Islet precursor cell (in vitro differentiated cells): ENCODE data around the gene PIR.

Experiments
- DNase-seq: peaks from one replicate; pipeline ENCODE4 v3.0.0-alpha.2; 2018

Gene PIR

DNA sequence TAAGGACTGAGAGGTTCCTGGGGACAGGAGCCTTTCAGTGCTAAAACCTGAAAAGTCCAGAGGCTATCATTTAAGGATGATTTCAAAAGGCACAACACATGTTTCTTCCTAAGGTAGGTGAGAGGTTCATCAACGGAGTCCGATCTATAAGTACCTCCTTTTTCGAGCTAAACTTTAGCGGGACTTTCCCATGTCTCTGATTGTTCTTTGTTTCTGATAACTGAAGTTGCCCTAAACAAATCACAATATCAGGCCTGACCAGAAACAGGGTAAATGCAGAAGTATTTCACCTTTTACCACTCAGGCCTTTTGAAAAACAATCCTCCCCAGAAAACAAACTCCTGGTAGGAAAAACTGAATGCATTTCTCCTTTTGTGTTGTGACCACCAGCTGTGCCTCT, 17.6 kb downstream of the PIR start:
- no peak for DNase-seq

GRCh38 chrX:15475021-15475420, 18.1 kb downstream of the PIR start:
- no peak for DNase-seq

GRCh38 chrX:15474028-15474427, 19.1 kb downstream of the PIR start:
- no peak for DNase-seq

GRCh38 chrX:15472531-15472930, 20.6 kb downstream of the PIR start:
- no peak for DNase-seq

DNA sequence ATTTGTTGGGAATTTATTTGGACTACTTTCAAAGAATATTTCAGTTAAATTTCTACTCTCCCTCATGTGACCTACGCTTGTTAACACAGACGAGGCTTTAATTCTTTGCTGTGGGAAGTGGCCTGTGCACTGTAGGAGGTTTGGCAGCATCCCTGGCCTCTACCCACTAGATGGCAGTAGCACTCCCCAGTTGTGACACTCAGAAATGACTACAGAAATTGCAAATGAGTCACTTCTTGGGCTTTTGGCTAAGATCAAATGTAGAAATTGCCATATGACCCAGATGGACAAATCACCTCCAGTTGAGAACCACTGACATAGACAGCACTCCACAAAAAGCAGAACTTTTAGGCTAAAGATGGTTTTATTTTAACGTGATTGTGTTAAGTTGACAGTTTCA, 22.1 kb downstream of the PIR start:
- peak; percentile 81 for DNase-seq

- no peak for DNase-seq
These were observed 23.5 kb downstream of the PIR start for GRCh38 chrX:15469613-15470012.

- no peak for DNase-seq
These were observed 25.1 kb downstream of the PIR start for GRCh38 chrX:15468036-15468435.

DNA sequence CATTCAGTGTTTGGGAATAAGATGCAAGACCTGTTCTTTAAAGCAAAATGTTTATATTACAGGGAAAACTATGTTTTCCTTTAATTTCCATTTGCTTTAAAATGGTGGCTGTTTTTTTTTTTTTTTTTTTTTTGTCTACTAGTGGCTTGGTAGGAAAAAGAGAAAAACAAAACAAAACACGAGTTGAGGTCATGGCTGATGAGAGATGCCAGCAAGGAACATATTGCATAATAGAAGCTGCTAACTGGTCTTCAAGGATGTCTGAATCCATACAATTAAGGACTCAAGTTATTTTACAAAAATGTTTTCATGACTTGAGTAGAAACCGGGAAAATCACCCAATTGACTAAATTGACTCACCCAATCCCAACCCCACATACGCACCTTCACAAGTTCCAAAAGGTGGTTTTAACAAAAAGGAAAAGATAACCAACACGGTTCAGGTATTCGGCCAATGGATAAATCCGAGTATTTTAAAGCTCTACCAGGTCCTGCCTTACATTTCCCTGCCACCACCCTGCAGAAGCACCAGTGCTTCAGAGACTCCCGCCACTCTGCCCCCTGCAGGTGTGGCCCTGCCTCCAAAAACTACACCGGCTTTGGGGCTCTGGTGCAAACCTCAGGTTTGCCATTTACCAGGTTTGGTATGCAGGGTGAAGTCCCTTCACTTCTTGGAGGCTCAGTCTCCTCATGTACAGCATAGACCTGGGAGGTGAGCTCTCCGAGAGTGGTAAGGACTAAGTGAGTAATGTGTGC, 27.1 kb downstream of the PIR start:
- peak; percentile 60 for DNase-seq

DNA sequence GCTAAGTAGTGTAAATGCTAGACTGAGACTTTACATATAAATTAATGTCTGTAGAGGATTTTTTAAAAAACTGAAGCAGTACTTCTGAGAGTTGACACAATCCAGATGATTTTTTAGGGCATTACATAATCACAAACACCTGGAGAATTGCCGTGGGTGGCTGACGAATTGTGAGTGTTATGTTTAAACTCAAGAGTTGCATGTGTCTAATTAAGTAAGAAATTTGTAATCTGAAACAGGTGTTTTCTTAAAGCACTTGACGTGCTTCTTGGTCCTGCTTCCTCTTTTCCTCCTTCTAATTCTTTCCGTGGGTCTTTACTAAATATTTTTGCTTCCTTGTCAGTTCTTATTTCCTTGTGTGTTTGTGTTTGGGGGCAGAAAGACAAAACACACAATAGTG, 27.8 kb downstream of the PIR start:
- DNase-seq, result no peak

- DNase-seq, result no peak
These were observed 28.4 kb downstream of the PIR start for GRCh38 chrX:15464704-15465103.

DNA sequence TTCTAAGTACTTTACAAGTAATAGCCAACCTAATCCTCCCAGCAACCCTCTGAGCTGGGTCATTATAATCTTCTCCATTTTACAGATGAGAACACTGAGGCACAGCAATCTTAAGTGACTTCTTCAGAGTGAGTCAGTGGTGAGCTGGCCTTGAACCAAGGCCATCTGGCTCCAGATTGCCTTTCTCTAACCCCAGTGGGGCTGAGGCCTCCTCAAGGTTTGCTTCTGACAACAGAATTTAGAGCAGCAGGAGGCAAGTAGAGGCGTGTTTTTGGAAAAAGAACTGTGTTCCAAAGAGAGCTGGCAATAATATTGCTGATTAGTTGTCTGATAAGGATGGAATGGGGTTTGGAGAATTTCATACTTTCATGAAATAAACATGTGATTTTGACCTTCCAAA, 41.2 kb downstream of the PIR start:
- DNase-seq, result no peak

GRCh38 chrX:15448010-15448639, 45.0 kb downstream of the PIR start:
- no peak for DNase-seq

GRCh38 chrX:15441464-15441863, 51.7 kb downstream of the PIR start:
- DNase-seq, result no peak

DNA sequence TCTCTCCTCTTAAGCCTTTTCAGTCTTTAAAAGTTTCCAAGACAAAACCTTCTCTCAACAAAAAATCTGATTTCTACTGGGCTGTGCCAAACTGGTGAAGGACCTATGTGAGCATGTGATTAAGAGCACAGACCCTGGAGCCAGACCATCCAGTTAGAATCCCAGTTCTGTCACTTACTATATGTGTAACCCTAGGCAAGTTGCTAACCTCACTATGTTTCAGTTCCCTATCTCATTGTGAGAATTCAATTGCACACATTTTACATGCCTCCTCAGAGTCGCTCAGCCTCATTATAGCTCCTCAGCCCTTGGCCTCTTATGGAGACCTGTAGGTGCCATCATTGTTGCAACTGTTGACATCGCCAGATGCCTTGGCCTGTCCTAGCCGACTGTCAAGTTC, 54.8 kb downstream of the PIR start:
- DNase-seq, result no peak

GRCh38 chrX:15437724-15438123, 55.4 kb downstream of the PIR start:
- no peak for DNase-seq

DNA sequence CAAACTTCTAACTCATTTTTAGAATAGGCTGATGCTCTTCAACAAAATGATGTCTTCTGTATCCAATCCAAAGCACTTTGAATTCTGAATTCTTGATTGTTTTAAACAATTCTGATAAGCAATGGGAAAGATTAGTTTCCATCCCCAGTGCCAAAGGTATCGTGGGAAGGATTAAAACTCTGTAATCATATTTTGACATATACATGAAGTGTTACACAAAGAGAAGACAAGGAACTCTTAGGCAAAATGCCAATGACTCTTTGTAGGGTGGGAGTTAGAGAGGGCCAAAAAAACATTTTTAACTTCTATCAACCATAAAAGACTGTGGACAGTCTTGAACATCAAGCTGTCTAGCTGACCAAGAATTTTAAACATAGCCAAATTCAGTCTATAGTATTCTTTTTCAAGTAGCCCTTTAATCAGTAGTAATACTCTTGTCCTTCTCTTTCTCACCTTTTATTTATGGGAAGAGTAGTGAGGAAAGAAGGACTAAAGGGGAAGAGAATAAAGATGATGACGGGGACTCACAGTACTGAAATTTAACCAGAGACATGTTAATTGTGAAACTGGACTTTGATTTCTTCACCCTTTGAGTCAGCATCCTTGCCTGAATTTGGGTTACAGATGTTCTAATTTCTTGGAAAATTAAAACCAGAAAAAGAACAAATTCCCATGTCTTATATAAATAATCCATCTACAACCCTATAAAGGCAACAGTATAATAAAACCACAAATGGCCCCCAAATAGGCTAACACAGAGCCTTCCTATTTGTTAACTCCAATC, 57.1 kb downstream of the PIR start:
- no peak for DNase-seq

DNA sequence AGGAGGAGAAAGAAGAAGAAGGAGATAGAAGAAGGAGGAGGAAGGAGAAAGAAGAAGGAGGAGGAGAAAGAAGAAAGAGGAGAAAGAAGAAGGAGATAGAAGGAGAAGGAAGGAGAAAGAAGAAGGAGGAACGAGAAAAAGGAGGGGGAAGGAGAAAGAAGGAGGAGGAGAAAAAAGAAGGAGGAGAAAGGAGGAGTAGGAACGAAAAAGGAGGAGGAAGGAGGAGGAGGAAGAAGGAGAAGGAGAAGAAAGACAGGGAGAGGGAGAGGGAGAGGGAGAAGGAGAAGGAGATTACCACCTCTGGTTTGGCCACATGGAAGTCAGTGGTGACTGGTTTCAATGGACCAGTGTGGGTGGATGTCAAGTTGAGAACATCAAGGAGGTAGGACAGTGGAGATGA, 58.9 kb downstream of the PIR start:
- DNase-seq, result no peak

- DNase-seq, result no peak
These were observed 62.5 kb downstream of the PIR start for GRCh38 chrX:15430584-15430983.

- DNase-seq, result no peak
These were observed 63.1 kb downstream of the PIR start for GRCh38 chrX:15430076-15430475.

DNA sequence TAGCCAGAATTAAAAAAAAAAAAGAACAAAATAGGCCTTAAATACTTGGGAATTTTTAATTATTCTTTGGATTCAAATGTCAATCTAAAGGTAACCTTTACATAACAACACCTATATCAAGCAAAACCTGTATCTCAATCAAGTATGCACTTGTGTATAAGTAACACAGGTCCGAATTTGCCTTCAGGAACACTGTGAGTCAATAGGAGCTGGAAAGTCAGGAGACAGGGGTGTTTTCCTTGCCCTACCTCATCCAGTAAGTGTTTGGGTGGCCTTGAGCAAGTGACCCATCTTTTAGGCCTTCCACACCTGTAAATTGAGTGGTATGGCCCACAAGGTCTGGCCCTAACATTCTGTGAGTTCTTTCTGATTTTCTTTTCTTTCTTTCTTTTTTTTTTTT, 68.1 kb downstream of the PIR start:
- DNase-seq, result no peak

DNA sequence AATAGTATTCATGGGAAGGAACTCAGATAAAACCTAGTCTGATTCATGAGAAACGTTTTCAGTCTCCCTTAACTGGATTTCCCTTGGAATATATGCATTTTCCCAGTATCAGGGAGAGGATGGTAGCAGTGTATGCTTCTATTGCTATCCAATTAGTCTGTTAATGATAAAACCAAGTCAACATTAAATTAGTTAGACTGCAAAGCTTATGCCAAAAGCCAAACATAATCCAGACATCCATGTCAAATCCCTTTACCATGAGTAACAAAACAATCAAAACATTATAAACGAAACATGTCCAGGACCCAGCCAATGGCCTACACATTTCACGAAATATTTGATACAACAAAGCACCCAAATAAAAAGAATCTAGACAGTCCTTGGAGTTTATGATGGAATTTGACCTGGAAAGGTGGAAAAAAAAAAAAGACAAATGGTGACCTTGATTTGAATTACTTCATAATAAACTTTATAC, 74.4 kb downstream of the PIR start:
- DNase-seq, result no peak

GRCh38 chrX:15418041-15418706, 75.0 kb downstream of the PIR start:
- DNase-seq, result no peak
